ENCODE results near the gene VWCE. TPM values are rescaled to one million over a fixed set of nuclear protein-coding genes. Genes with fewer than 3 reads are reported as not detected.
A peak's percentile ranks its signal among the peaks of the same experiment; 100 is the strongest.

Gene VWCE
- polyA plus RNA-seq, 3 donors: 0.05 to 0.23 TPM; not detected in 1

DNA sequence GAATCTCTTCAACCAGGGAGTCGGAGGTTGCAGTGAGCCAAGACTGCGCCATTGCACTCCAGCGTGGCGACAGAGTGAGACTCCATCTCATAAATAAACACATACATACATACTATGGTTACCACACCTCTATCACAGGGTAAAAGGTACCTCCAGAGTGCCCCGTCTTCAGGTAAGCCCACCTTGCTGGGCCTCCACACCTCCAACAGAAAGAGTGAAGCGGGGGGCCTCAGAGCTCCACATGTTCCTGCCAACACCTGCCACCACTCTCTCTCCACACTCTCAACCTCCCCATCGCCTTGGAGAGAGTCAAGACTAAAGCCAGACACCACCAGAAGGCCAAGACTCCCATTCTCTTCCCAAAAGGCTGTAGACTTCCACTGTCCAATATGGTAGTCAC is 10.3 kb upstream of the VWCE start:
- Histone ChIP-seq H3K9me3 (replicated peaks in 1 of 2; ENCODE audit: control insufficient read depth in 1 of 2, insufficient read depth in 1 of 2, low read length in 2 of 2) (no peaks in the 10 kb centered on the region), H3K4me2 (replicated peaks; ENCODE audit: extremely low read depth, low read length, poor library complexity, severe bottlenecking) (no peak overlapping the region), H3K4me3 (replicated peaks in 1 of 3; ENCODE audit: low read depth in 2 of 3, low read length in 3 of 3) (no peak overlapping the region), H3K27me3 (ENCODE audit: control insufficient read depth in 2 of 2, insufficient read depth in 2 of 2, low read length in 2 of 2) (no peaks in the 10 kb centered on the region), H2AFZ (ENCODE audit: insufficient read depth, low read depth, low read length, poor library complexity, severe bottlenecking) (no peak overlapping the region), H3K27ac (ENCODE audit: low read depth in 1 of 2, low read length in 2 of 2) (no peak overlapping the region), H3K36me3 (replicated peaks in 1 of 2; ENCODE audit: control insufficient read depth in 1 of 2, insufficient read depth in 2 of 2, low read length in 2 of 2) (peaks cover 96 to 100% of the 10 kb centered on the region in 2 donors), H3K9ac (ENCODE audit: insufficient read depth, low read length, poor library complexity, severe bottlenecking) (no peak overlapping the region), H3K4me1 (ENCODE audit: control insufficient read depth in 1 of 2, insufficient read depth in 2 of 2, low read length in 2 of 2) (no peaks in the 10 kb centered on the region), H3K79me2 (ENCODE audit: insufficient read depth, low read length) (no peaks in the 10 kb centered on the region), H4K20me1 (ENCODE audit: insufficient read depth, low read length) (no peaks in the 10 kb centered on the region)
- Mint-ChIP-seq H3K27me3 (ENCODE audit: low read depth in 3 of 3) (peaks cover 0 to under 1% (median 0%) of the 10 kb centered on the region in 3 donors), H3K9me3 (no peaks in the 10 kb centered on the region), H3K4me3 (no peak overlapping the region), H3K4me1 (no peaks in the 10 kb centered on the region), H3K27ac (peak overlapping the region in 1 of 7 donors; percentile 76), H3K36me3 (peaks cover 48 to 53% of the 10 kb centered on the region in 2 donors)
- DNase-seq: no peak
- 98% methylated on average over 7 of the region's 7 CpGs for WGBS (ENCODE audit: insufficient coverage)
- TF ChIP-seq, protein P1, sequence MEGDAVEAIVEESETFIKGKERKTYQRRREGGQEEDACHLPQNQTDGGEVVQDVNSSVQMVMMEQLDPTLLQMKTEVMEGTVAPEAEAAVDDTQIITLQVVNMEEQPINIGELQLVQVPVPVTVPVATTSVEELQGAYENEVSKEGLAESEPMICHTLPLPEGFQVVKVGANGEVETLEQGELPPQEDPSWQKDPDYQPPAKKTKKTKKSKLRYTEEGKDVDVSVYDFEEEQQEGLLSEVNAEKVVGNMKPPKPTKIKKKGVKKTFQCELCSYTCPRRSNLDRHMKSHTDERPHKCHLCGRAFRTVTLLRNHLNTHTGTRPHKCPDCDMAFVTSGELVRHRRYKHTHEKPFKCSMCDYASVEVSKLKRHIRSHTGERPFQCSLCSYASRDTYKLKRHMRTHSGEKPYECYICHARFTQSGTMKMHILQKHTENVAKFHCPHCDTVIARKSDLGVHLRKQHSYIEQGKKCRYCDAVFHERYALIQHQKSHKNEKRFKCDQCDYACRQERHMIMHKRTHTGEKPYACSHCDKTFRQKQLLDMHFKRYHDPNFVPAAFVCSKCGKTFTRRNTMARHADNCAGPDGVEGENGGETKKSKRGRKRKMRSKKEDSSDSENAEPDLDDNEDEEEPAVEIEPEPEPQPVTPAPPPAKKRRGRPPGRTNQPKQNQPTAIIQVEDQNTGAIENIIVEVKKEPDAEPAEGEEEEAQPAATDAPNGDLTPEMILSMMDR (IDR thresholded peaks at IDR 0.05): no peak
- intact Hi-C loops (cut with micrococcal nuclease): no loop called here

DNA sequence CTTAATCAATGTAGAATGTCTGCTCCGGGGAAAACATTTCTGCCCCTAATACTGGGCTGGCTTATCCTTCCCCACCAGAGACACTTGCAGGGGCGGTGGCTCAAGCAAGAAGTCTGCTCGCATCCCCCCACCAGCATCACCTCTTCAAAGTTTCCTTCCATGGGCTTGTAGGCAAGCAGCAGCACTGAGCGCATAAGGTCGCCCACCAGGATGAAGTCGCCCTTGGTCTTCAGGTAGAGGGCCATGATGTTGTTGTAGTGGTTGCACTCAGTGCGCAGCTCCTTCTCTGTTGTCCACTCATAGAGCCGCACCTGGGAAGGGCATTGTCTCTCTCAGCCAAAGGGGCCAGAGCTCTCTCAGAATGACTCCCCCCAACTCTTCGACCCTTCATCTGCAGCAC is 8.6 kb upstream of the VWCE start:
- Mint-ChIP-seq H3K4me1 (no peaks in the 10 kb centered on the region), H3K4me3 (no peak overlapping the region), H3K27me3 (ENCODE audit: low read depth in 3 of 3) (peaks cover 0 to 2% (median 0%) of the 10 kb centered on the region in 3 donors), H3K9me3 (no peaks in the 10 kb centered on the region), H3K36me3 (peaks cover 63 to 70% of the 10 kb centered on the region in 2 donors), H3K27ac (peak overlapping the region in 2 of 7 donors; percentile 13 to 57)
- Histone ChIP-seq H4K20me1 (ENCODE audit: insufficient read depth, low read length) (peaks cover 3% of the 10 kb centered on the region), H3K27me3 (ENCODE audit: control insufficient read depth in 2 of 2, insufficient read depth in 2 of 2, low read length in 2 of 2) (no peaks in the 10 kb centered on the region), H3K27ac (ENCODE audit: low read depth in 1 of 2, low read length in 2 of 2) (no peak overlapping the region), H3K4me2 (replicated peaks; ENCODE audit: extremely low read depth, low read length, poor library complexity, severe bottlenecking) (no peak overlapping the region), H3K36me3 (replicated peaks in 1 of 2; ENCODE audit: control insufficient read depth in 1 of 2, insufficient read depth in 2 of 2, low read length in 2 of 2) (peaks cover 94 to 100% of the 10 kb centered on the region in 2 donors), H3K4me1 (ENCODE audit: control insufficient read depth in 1 of 2, insufficient read depth in 2 of 2, low read length in 2 of 2) (no peaks in the 10 kb centered on the region), H3K79me2 (ENCODE audit: insufficient read depth, low read length) (no peaks in the 10 kb centered on the region), H3K4me3 (replicated peaks in 1 of 3; ENCODE audit: low read depth in 2 of 3, low read length in 3 of 3) (no peak overlapping the region), H3K9ac (ENCODE audit: insufficient read depth, low read length, poor library complexity, severe bottlenecking) (no peak overlapping the region), H3K9me3 (replicated peaks in 1 of 2; ENCODE audit: control insufficient read depth in 1 of 2, insufficient read depth in 1 of 2, low read length in 2 of 2) (no peaks in the 10 kb centered on the region), H2AFZ (ENCODE audit: insufficient read depth, low read depth, low read length, poor library complexity, severe bottlenecking) (no peak overlapping the region)
- intact Hi-C loops (cut with micrococcal nuclease): no loop called here
- 93% methylated on average over 3 of the region's 9 CpGs for WGBS (ENCODE audit: insufficient coverage)
- no peak for DNase-seq
- TF ChIP-seq, protein P1 (IDR thresholded peaks at IDR 0.05): no peak

Measured in CD14-positive monocyte (primary cell).